ENCODE results near the gene PEX7. TPM values are rescaled to one million over a fixed set of nuclear protein-coding genes. Genes with fewer than 3 reads are reported as not detected.

PEX7 gene
- total RNA-seq, 4 donors from 2014 or later: 5.9 to 17.1 (median 6.9) TPM

GRCh38 chr6:136962661-136963060, 140.3 kb downstream of the PEX7 start:
- 46 to 53% methylated on average over 3 to 4 of the region's 4 CpGs for WGBS, 2 donors (ENCODE audit: low coverage in 1 of 2)
- H3K4me3 ChIP-seq: no peak overlapping the region
- no peak for ATAC-seq
- H3K9me3 ChIP-seq: no peaks in the 10 kb centered on the region
- no peak overlapping the region for H3K27ac ChIP-seq
- H3K27me3 ChIP-seq: peaks cover 15% of the 10 kb centered on the region
- H3K4me1 ChIP-seq: no peaks in the 10 kb centered on the region
- no peaks in the 10 kb centered on the region for H3K36me3 ChIP-seq
- TF ChIP-seq POLR2AphosphoS5 (IDR thresholded peaks at IDR 0.05): no peak

GRCh38 chr6:136963259-136963658, 140.9 kb downstream of the PEX7 start:
- Histone ChIP-seq H3K36me3 (no peaks in the 10 kb centered on the region), H3K27me3 (peaks cover 10% of the 10 kb centered on the region), H3K4me3 (no peak overlapping the region), H3K9me3 (no peaks in the 10 kb centered on the region), H3K27ac (no peak overlapping the region), H3K4me1 (no peaks in the 10 kb centered on the region)
- TF ChIP-seq CTCF (IDR thresholded peaks at IDR 0.05) (no peak), POLR2AphosphoS5 (IDR thresholded peaks at IDR 0.05) (no peak), EP300 (IDR thresholded peaks at IDR 0.05) (no peak), POLR2A (IDR thresholded peaks at IDR 0.05) (no peak)
- ATAC-seq: no peak
- 16 to 40% methylated on average over 2 of the region's 2 CpGs for WGBS, 2 donors (ENCODE audit: low coverage in 1 of 2)

Small RNA genes within 50 kb of the gene (small RNA-seq; reads per million reads assigned to genes)
- gene RF00019 (0 reads per million in 4 donors), gene RF00443 (0 reads per million in 4 donors)

Other genes starting within 250 kb of the PEX7 start
- gene MAP3K5, start 30.1 kb upstream of the PEX7 start, total RNA-seq: 10 to 100 TPM; 20.8 to 31.7 (median 23.4) TPM
- gene SLC35D3, start 99.7 kb downstream of the PEX7 start, total RNA-seq: under 1 TPM in 1 of 4 donors, not detected in 3; 0.12 TPM
- gene IL20RA, start 222.4 kb downstream of the PEX7 start, total RNA-seq: 1 to 10 TPM; 2.0 to 3.3 (median 2.3) TPM